Right lobe of liver (tissue), 4 donors: ENCODE measurements around the gene EFNA3.

Source experiments
- CTCF ChIP-seq, 4 donors: fragments of 200-600 bp in 3 of 4; fragments of 450-650 bp in 1 of 4; IDR thresholded peaks; one replicate each; pipeline versions ENCODE4 v1.5.1 to v1.8.0; 2016 to 2022; ENCODE audit warnings: antibody characterized with exemption in 4 of 4, mild to moderate bottlenecking in 2 of 4
- POLR2A ChIP-seq: fragments of 450-650 bp; IDR thresholded peaks from one replicate; pipeline ENCODE4 v1.6.1; 2017; ENCODE audit warnings: antibody characterized with exemption, mild to moderate bottlenecking
- donor health status: DM: no; HTN: no; CAD: no.
- donor health status: DM: no; HTN: no; CAD: no.
- donor health status: DM: no; HTN: yes; CAD: no.

GRCh38 chr1:155125946-155126555 lies 47.4 kb downstream of the EFNA3 start:
- TF ChIP-seq CTCF (IDR thresholded peaks at IDR 0.05) (no peak), POLR2A (peak; percentile 75)
